Hepatocyte (in vitro differentiated cells): ENCODE data around the gene ERBB4. TPM values are rescaled to one million over a fixed set of nuclear protein-coding genes. Genes with fewer than 3 reads are reported as not detected.

Experiments used
- DNase-seq: peaks from one replicate; pipeline ENCODE4 v3.0.0-alpha.2; 2016; ENCODE audit warnings: low spot score
- H2AFZ ChIP-seq: fragments of 200-600 bp; sonication (generic); 2 replicates; pipeline ENCODE4 v1.6.0; 2016; ENCODE audit warnings: antibody characterized with exemption, mild to moderate bottlenecking
- H3K27ac ChIP-seq: fragments of 200-600 bp; sonication (generic); 2 replicates; pipeline ENCODE4 v1.5.1; 2016; ENCODE audit warnings: mild to moderate bottlenecking
- H3K27me3 ChIP-seq: fragments of 200-600 bp; sonication (generic); 2 replicates; pipeline ENCODE4 v1.6.1; 2016
- H3K36me3 ChIP-seq: fragments of 200-600 bp; sonication (generic); replicated peaks from 2 replicates; pipeline ENCODE4 v1.5.1; 2016; ENCODE audit warnings: low read depth; ENCODE audit not compliant: insufficient read depth
- H3K4me1 ChIP-seq: fragments of 200-600 bp; sonication (generic); 2 replicates; pipeline ENCODE4 v1.5.1; 2016; ENCODE audit warnings: mild to moderate bottlenecking, moderate library complexity; ENCODE audit not compliant: insufficient read depth
- H3K4me2 ChIP-seq: fragments of 200-600 bp; sonication (generic); 2 replicates; pipeline ENCODE4 v1.6.0; 2016
- H3K4me3 ChIP-seq: fragments of 200-600 bp; sonication (generic); 2 replicates; pipeline ENCODE4 v1.5.1; 2016; ENCODE audit warnings: mild to moderate bottlenecking
- H3K79me2 ChIP-seq: fragments of 200-600 bp; sonication (generic); 2 replicates; pipeline ENCODE4 v1.6.0; 2017; ENCODE audit warnings: mild to moderate bottlenecking
- H3K9me2 ChIP-seq: fragments of 200-600 bp; sonication (generic); replicated peaks from 2 replicates; pipeline ENCODE4 v1.6.0; 2017; ENCODE audit warnings: mild to moderate bottlenecking; ENCODE audit not compliant: insufficient read depth
- H3K9me3 ChIP-seq: fragments of 200-600 bp; sonication (generic); 2 replicates; pipeline ENCODE4 v1.5.1; 2016; ENCODE audit warnings: low read depth, mild to moderate bottlenecking
- H4K20me1 ChIP-seq: fragments of 200-600 bp; sonication (generic); 2 replicates; pipeline ENCODE4 v1.6.0; 2016; ENCODE audit warnings: mild to moderate bottlenecking; ENCODE audit not compliant: insufficient read depth, poor library complexity, severe bottlenecking
- EZH2 ChIP-seq: fragments of 200-600 bp; sonication (generic); IDR thresholded peaks from 2 replicates; pipeline ENCODE4 v1.6.1; 2016; ENCODE audit warnings: antibody characterized with exemption, mild to moderate bottlenecking, borderline replicate concordance
- EZH2phosphoT487 ChIP-seq: fragments of 200-600 bp; sonication (generic); IDR thresholded peaks from one replicate; pipeline ENCODE4 v1.6.1; 2018; ENCODE audit warnings: antibody characterized with exemption, mild to moderate bottlenecking, low read depth, moderate library complexity; ENCODE audit not compliant: unreplicated experiment, severe bottlenecking
- WGBS: methylation state at CpG from one replicate; pipeline ENCODE4 v1.1.6; 2016; ENCODE audit warnings: low lambda C conversion rate; ENCODE audit errors: missing lambda C conversion rate; 5-methylcytosine and 5-hydroxymethylcytosine counted together
- polyA plus RNA-seq: library from polyadenylated mRNA; unstranded; fragments of >200 nt; fragmentation: Nextera tagmentation; extraction: Ambion mirVana; gene quantifications from 2 replicates; pipeline ENCODE4 v1.2.1, GENCODE V29; 2016
- total RNA-seq: library from RNA; depleted of rRNA; stranded (reverse); fragments of >200 nt; gene quantifications from 2 replicates; pipeline ENCODE4 v1.2.3, GENCODE V29; 2014
- TF ChIP-seq, protein P1 (sequence below): fragments of 200-600 bp; sonication (generic); IDR thresholded peaks from 2 replicates; pipeline ENCODE4 v1.5.1; 2016; ENCODE audit warnings: antibody characterized with exemption, mild to moderate bottlenecking; ENCODE audit not compliant: poor library complexity

Gene ERBB4
- total and polyA plus RNA-seq, 2 experiments from 2014 or later = 3.4 to 3.9 TPM

DNA sequence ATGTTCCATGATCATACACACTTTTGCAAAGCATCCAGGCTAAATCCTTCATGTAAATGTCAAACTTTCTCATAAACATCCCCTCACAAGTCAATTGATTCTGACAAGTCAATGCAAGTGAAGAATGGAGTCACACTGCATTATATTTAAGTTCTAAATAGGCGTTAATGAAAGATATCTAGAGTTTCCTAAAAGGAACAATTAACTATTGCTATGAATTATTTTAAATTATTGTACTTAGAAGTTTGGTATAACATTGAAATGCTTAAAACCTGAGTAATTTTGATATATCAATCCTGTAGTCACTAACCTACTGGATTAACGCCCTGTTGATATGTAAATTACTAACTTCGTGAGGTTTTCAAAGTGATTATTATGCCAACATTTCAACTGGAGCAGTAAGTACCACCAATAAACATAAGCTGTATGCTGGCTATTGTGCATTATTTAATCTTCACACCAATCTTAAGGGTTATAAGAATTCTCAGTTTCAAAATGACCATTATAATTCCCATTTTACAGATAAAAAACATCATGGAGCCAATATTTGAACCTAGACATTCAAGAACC lies 884.3 kb downstream of the ERBB4 start:
- H4K20me1 ChIP-seq = no peaks in the 10 kb centered on the region
- TF ChIP-seq, protein P1, sequence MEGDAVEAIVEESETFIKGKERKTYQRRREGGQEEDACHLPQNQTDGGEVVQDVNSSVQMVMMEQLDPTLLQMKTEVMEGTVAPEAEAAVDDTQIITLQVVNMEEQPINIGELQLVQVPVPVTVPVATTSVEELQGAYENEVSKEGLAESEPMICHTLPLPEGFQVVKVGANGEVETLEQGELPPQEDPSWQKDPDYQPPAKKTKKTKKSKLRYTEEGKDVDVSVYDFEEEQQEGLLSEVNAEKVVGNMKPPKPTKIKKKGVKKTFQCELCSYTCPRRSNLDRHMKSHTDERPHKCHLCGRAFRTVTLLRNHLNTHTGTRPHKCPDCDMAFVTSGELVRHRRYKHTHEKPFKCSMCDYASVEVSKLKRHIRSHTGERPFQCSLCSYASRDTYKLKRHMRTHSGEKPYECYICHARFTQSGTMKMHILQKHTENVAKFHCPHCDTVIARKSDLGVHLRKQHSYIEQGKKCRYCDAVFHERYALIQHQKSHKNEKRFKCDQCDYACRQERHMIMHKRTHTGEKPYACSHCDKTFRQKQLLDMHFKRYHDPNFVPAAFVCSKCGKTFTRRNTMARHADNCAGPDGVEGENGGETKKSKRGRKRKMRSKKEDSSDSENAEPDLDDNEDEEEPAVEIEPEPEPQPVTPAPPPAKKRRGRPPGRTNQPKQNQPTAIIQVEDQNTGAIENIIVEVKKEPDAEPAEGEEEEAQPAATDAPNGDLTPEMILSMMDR = no peak
- TF ChIP-seq EZH2 (no peak), EZH2phosphoT487 (no peak)
- H3K4me1 ChIP-seq = no peaks in the 10 kb centered on the region
- H3K9me2 ChIP-seq = no peaks in the 10 kb centered on the region
- DNase-seq = no peak
- no peak overlapping the region for H3K27ac ChIP-seq
- H3K4me2 ChIP-seq = no peak overlapping the region
- no peaks in the 10 kb centered on the region for H3K79me2 ChIP-seq
- H3K9me3 ChIP-seq = no peaks in the 10 kb centered on the region
- WGBS = 90% methylated on average over 3 of the region's 3 CpGs
- H3K27me3 ChIP-seq = no peaks in the 10 kb centered on the region
- H2AFZ ChIP-seq = no peak overlapping the region
- H3K36me3 ChIP-seq = no peaks in the 10 kb centered on the region
- H3K4me3 ChIP-seq = no peak overlapping the region

DNA sequence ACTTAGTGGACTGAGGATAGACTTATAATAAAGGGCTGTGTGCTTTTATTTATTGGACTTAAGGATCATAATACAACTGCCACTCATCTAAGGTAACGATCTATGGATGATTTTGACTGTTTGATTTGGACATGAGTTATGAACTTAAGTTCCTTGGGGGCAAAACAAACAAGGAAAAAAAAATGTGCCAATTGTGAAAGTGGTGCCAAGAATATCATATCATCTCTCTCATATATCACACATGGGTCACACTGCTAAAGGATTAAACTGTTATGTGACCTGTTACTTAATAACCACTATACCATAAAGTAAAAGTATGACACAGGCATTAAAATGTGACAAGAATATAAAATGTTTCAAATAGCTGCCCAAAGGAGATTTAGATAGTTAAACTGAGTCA lies 886.3 kb downstream of the ERBB4 start:
- no peaks in the 10 kb centered on the region for H3K36me3 ChIP-seq
- no peaks in the 10 kb centered on the region for H3K27me3 ChIP-seq
- no peaks in the 10 kb centered on the region for H3K4me1 ChIP-seq
- no peaks in the 10 kb centered on the region for H3K79me2 ChIP-seq
- no peak overlapping the region for H2AFZ ChIP-seq
- DNase-seq = no peak
- H4K20me1 ChIP-seq = no peaks in the 10 kb centered on the region
- H3K9me3 ChIP-seq = no peaks in the 10 kb centered on the region
- no peak overlapping the region for H3K27ac ChIP-seq
- H3K4me2 ChIP-seq = no peak overlapping the region
- H3K9me2 ChIP-seq = no peaks in the 10 kb centered on the region
- TF ChIP-seq EZH2phosphoT487 (no peak), EZH2 (no peak)
- TF ChIP-seq, protein P1 = no peak
- H3K4me3 ChIP-seq = no peak overlapping the region
- WGBS = 93% methylated on average over 1 of the region's 1 CpG

DNA sequence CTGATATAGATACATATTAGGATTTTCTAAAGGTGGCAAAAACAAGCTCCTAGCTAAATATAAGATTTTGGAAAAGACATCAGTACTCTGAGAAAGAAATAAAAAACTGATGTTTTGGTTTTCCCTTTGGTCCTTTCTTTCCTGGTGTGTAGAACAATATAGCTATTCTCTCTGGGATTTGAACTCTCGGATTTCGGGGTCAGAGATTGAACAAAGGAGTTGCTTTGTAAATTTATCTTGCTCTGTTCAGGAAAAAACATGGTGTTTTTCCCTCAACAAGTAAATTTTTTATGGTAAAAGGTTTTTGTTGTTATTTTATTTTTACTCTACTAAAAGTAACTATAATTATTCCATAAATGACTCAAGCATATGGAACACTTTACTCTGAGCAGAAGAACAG lies 889.3 kb downstream of the ERBB4 start:
- WGBS = 85% methylated on average over 2 of the region's 2 CpGs
- Histone ChIP-seq H3K4me1 (no peaks in the 10 kb centered on the region), H3K79me2 (no peaks in the 10 kb centered on the region), H3K4me3 (no peak overlapping the region), H3K27me3 (no peaks in the 10 kb centered on the region), H3K4me2 (no peak overlapping the region), H3K9me3 (no peaks in the 10 kb centered on the region), H2AFZ (no peak overlapping the region), H3K27ac (no peak overlapping the region), H4K20me1 (no peaks in the 10 kb centered on the region), H3K9me2 (no peaks in the 10 kb centered on the region), H3K36me3 (no peaks in the 10 kb centered on the region)
- TF ChIP-seq EZH2 = no peak
- TF ChIP-seq, protein P1 = no peak
- no peak for TF ChIP-seq EZH2phosphoT487
- no peak for DNase-seq

DNA sequence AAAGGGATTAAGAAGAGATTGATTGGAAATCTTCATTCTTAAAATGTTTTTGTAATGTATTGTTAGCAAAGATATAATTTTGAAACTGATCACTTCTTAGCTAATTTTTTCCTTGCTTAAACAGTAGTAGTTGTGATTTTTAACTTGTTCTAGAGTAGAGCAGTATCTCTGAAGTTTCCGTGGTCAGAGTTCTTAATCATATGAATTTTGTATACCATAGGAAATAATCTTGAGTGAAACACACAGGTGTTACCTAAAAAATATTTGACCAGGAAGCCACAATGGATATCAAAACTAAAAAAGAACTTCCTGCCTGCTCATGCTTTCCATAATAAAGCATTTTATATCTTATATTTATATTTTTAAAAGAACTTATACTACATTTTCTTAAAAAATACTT lies 907.1 kb downstream of the ERBB4 start:
- no peaks in the 10 kb centered on the region for H3K27me3 ChIP-seq
- DNase-seq = no peak

More for the DNA sequence above, 907.1 kb downstream of the ERBB4 start:
- H3K9me3 ChIP-seq = no peaks in the 10 kb centered on the region
- 100% methylated on average over 1 of the region's 1 CpG for WGBS
- H4K20me1 ChIP-seq = no peaks in the 10 kb centered on the region
- no peaks in the 10 kb centered on the region for H3K36me3 ChIP-seq
- H2AFZ ChIP-seq = no peak overlapping the region
- no peak overlapping the region for H3K4me2 ChIP-seq
- no peaks in the 10 kb centered on the region for H3K9me2 ChIP-seq
- H3K4me3 ChIP-seq = no peak overlapping the region
- no peak overlapping the region for H3K27ac ChIP-seq
- TF ChIP-seq, protein P1 = no peak
- no peak for TF ChIP-seq EZH2phosphoT487
- no peak for TF ChIP-seq EZH2
- no peaks in the 10 kb centered on the region for H3K4me1 ChIP-seq
- no peaks in the 10 kb centered on the region for H3K79me2 ChIP-seq
